Keratinocyte (primary cell): Measurements from ENCODE around the gene GRK3. TPM values are rescaled to one million over a fixed set of nuclear protein-coding genes. Genes with fewer than 3 reads are reported as not detected.

Experiments
- DNase-seq: peaks from one replicate; pipeline ENCODE4 v3.0.0-alpha.2; 2011; ENCODE audit warnings: low read depth, missing footprints, low spot score
- FAIRE-seq: peaks from 2 replicates; lab custom pipeline; 2011; peaks lifted over from hg19 to GRCh38; lab: Jason Lieb, UNC
- H2AFZ ChIP-seq: 2 replicates; pipeline ENCODE4 v1.6.0; 2012; ENCODE audit warnings: low read length, control low read depth, inconsistent platforms; ENCODE audit not compliant: control insufficient read depth
- H3K27ac ChIP-seq: 2 replicates; pipeline ENCODE4 v1.5.1; 2011; ENCODE audit warnings: low read length; ENCODE audit not compliant: control insufficient read depth, insufficient read depth
- H3K27me3 ChIP-seq: 3 replicates; pipeline ENCODE4 v1.6.0; 2011; ENCODE audit warnings: low read length; ENCODE audit not compliant: control insufficient read depth, insufficient read depth; ENCODE audit errors: extremely low read depth
- H3K36me3 ChIP-seq, 2 experiments: 2 replicates in 1 of 2; 3 replicates in 1 of 2; pipeline ENCODE4 v1.5.1; 2011; ENCODE audit warnings: low read length in 2 of 2, mild to moderate bottlenecking in 1 of 2; ENCODE audit not compliant: control insufficient read depth in 2 of 2, insufficient read depth in 2 of 2; ENCODE audit errors: extremely low read depth in 1 of 2
- H3K4me1 ChIP-seq: 3 replicates; pipeline ENCODE4 v1.5.1; 2011; ENCODE audit warnings: low read length; ENCODE audit not compliant: control insufficient read depth, insufficient read depth; ENCODE audit errors: extremely low read depth
- H3K4me2 ChIP-seq: 3 replicates; pipeline ENCODE4 v1.6.0; 2011; ENCODE audit warnings: low read depth, low read length; ENCODE audit not compliant: control insufficient read depth, insufficient read depth; ENCODE audit errors: extremely low read depth
- H3K4me3 ChIP-seq, 3 experiments: fragments of 200-600 bp in 1 of 3; sonication (generic) in 1 of 3; 2 replicates in 2 of 3; 3 replicates in 1 of 3; pipeline ENCODE4 v1.5.1; 2011 to 2016; ENCODE audit warnings: low read length in 3 of 3, mild to moderate bottlenecking in 3 of 3, control low read depth in 2 of 3, inconsistent platforms in 1 of 3, low read depth in 1 of 3, mixed read lengths in 1 of 3, mixed run types in 1 of 3, moderate library complexity in 1 of 3; ENCODE audit not compliant: control insufficient read depth in 2 of 3, insufficient read depth in 2 of 3; ENCODE audit errors: extremely low read depth in 1 of 3
- H3K79me2 ChIP-seq: 2 replicates; pipeline ENCODE4 v1.6.0; 2012; ENCODE audit warnings: low read length; ENCODE audit not compliant: control insufficient read depth, insufficient read depth
- H3K9ac ChIP-seq: 3 replicates; pipeline ENCODE4 v1.6.0; 2011; ENCODE audit warnings: low read length; ENCODE audit not compliant: control insufficient read depth, insufficient read depth; ENCODE audit errors: extremely low read depth
- H3K9me1 ChIP-seq: 3 replicates; pipeline ENCODE4 v1.6.0; 2011; ENCODE audit warnings: low read length; ENCODE audit not compliant: control insufficient read depth, insufficient read depth; ENCODE audit errors: extremely low read depth
- H3K9me3 ChIP-seq: 2 replicates; pipeline ENCODE4 v1.5.1; 2012; ENCODE audit warnings: low read depth, low read length; ENCODE audit not compliant: control insufficient read depth
- H4K20me1 ChIP-seq: 3 replicates; pipeline ENCODE4 v1.6.0; 2011; ENCODE audit warnings: low read length; ENCODE audit not compliant: control insufficient read depth, insufficient read depth; ENCODE audit errors: extremely low read depth
- EZH2 ChIP-seq: IDR thresholded peaks from one replicate; pipeline ENCODE4 v1.6.1; 2012; ENCODE audit warnings: inconsistent platforms, mild to moderate bottlenecking, low read length, moderate library complexity
- dilution Hi-C: fragments of 300-500 bp; cut with MboI; formaldehyde crosslinking; loops from one replicate; pipeline ENCODE4 v1.7.0; 2020; ENCODE audit warnings: low sequenced_read_pairs; ENCODE audit not compliant: extremely low pct_ligation_motif_present
- polyA plus RNA-seq, 5 experiments: library from polyadenylated mRNA; depleted of rRNA in 3 of 5; stranded (reverse) in 3 of 5; stranded (forward) in 1 of 5; unstranded in 1 of 5; fragments of >200 nt; gene quantifications; 1 replicate in 1 of 5; 2 replicates in 3 of 5; 3 replicates in 1 of 5; pipeline versions ENCODE4 v1.2.1 to v1.2.3, GENCODE V29; 2011 to 2012; ENCODE audit warnings: missing spikeins in 2 of 5, low read depth in 1 of 5, low replicate concordance in 1 of 5
- TF ChIP-seq, protein P1 (sequence below), 3 experiments: IDR thresholded peaks in 1 of 3; conservative IDR thresholded peaks in 1 of 3; optimal IDR thresholded peaks in 1 of 3; 2 replicates in 2 of 3; 3 replicates in 1 of 3; pipeline versions ENCODE3 to v1.5.1; 2011; ENCODE audit warnings: low read length in 3 of 3, mild to moderate bottlenecking in 3 of 3, moderate library complexity in 2 of 3, control low read depth in 1 of 3, inconsistent platforms in 1 of 3; ENCODE audit not compliant: insufficient read depth in 2 of 3; ENCODE audit errors: extremely low read depth in 1 of 3

Gene GRK3
- polyA plus RNA-seq, 1 donor (not counting 4 experiments of a cell fraction or from before 2014, with no cell fraction given): 8.1 TPM

DNA sequence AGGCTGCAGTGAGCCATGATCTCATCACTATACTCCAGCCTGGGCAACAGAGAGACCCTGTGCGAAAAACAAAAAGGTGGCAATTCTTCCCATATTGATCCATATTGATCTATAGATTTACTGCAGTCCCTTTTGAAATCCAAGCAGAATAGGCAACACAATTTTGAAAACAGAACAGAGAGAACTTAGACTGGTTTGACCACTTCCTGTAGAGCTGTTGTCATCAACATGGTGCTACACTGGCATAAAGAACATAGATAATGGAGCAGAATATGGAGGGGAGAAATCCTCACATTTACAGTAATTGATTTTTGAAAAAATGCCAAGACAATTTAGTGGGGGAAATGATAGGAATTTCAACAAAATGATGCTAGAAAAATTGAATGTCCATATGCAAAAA is 34.1 kb downstream of the GRK3 start:
- no peak for TF ChIP-seq EZH2
- TF ChIP-seq, protein P1, sequence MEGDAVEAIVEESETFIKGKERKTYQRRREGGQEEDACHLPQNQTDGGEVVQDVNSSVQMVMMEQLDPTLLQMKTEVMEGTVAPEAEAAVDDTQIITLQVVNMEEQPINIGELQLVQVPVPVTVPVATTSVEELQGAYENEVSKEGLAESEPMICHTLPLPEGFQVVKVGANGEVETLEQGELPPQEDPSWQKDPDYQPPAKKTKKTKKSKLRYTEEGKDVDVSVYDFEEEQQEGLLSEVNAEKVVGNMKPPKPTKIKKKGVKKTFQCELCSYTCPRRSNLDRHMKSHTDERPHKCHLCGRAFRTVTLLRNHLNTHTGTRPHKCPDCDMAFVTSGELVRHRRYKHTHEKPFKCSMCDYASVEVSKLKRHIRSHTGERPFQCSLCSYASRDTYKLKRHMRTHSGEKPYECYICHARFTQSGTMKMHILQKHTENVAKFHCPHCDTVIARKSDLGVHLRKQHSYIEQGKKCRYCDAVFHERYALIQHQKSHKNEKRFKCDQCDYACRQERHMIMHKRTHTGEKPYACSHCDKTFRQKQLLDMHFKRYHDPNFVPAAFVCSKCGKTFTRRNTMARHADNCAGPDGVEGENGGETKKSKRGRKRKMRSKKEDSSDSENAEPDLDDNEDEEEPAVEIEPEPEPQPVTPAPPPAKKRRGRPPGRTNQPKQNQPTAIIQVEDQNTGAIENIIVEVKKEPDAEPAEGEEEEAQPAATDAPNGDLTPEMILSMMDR (optimal IDR thresholded peaks at IDR 0.05 in 1 of 3, IDR thresholded peaks at IDR 0.05 in 1 of 3, conservative IDR thresholded peaks at IDR 0.05 in 1 of 3; ENCODE audit: extremely low read depth in 1 of 3, insufficient read depth in 2 of 3, low read length in 3 of 3): no peak
- no peak overlapping the region for H2AFZ ChIP-seq
- FAIRE-seq: peak; percentile 23
- no peaks in the 10 kb centered on the region for H3K9me1 ChIP-seq
- H3K79me2 ChIP-seq: no peaks in the 10 kb centered on the region
- H3K9ac ChIP-seq: no peak overlapping the region
- H3K4me2 ChIP-seq: no peak overlapping the region
- no peak for DNase-seq
- H3K36me3 ChIP-seq: no peaks in the 10 kb centered on the region
- H3K27ac ChIP-seq: no peak overlapping the region
- H3K4me1 ChIP-seq: no peaks in the 10 kb centered on the region
- H3K27me3 ChIP-seq: no peaks in the 10 kb centered on the region
- dilution Hi-C loops: no loop called here
- no peaks in the 10 kb centered on the region for H4K20me1 ChIP-seq
- no peaks in the 10 kb centered on the region for H3K9me3 ChIP-seq
- no peak overlapping the region for H3K4me3 ChIP-seq

DNA sequence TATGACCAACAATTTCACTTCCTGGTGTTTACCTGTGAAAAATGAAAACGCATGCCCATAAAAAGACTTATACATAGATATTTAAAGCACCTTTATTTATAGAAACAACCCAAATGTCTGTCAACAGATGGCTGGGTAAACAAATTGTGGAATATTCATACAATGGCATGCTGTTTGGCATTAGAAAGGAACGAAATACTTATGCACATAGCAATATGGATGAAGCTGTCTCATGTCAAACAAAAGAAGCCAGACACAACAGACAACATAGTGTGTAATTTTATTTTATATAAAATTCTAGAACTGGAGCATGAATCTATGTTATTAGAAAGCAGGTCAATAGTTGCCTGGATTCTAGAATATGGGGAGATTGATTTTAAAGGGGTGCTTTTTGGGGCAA is 38.0 kb downstream of the GRK3 start:
- dilution Hi-C loops: no loop called here
- Histone ChIP-seq H3K4me2 (no peak overlapping the region), H3K4me3 (no peak overlapping the region), H3K4me1 (no peaks in the 10 kb centered on the region), H3K27ac (no peak overlapping the region), H3K36me3 (no peaks in the 10 kb centered on the region), H3K79me2 (no peaks in the 10 kb centered on the region), H3K9me1 (no peaks in the 10 kb centered on the region), H3K27me3 (no peaks in the 10 kb centered on the region), H3K9ac (no peak overlapping the region), H3K9me3 (no peaks in the 10 kb centered on the region), H4K20me1 (no peaks in the 10 kb centered on the region), H2AFZ (no peak overlapping the region)
- no peak for TF ChIP-seq EZH2
- TF ChIP-seq, protein P1 (optimal IDR thresholded peaks at IDR 0.05 in 1 of 3, IDR thresholded peaks at IDR 0.05 in 1 of 3, conservative IDR thresholded peaks at IDR 0.05 in 1 of 3; ENCODE audit: extremely low read depth in 1 of 3, insufficient read depth in 2 of 3, low read length in 3 of 3): no peak
- DNase-seq: no peak
- no peak for FAIRE-seq
